HL-60/S4 (cell line): ENCODE data around the gene PIM3.

Source experiments
- in situ Hi-C: fragments of 300-500 bp; cut with MboI; formaldehyde crosslinking; loops from 2 replicates; pipeline ENCODE4 v1.14.3; 2022; ENCODE audit warnings: low sequenced_read_pairs

PIM3 gene

GRCh38 chr22:49964136-49965090, 3.8 kb downstream of the PIM3 start:
- in situ Hi-C loops = loop anchor here (5.0 kb wide), 1 partner anchor 32 kb away; no protein-coding TSS in a partner anchor

GRCh38 chr22:49965091-49966040, 4.8 kb downstream of the PIM3 start:
- in situ Hi-C loops = loop anchor here (5.0 kb wide), 1 partner anchor 33 kb away; no protein-coding TSS in a partner anchor

DNA sequence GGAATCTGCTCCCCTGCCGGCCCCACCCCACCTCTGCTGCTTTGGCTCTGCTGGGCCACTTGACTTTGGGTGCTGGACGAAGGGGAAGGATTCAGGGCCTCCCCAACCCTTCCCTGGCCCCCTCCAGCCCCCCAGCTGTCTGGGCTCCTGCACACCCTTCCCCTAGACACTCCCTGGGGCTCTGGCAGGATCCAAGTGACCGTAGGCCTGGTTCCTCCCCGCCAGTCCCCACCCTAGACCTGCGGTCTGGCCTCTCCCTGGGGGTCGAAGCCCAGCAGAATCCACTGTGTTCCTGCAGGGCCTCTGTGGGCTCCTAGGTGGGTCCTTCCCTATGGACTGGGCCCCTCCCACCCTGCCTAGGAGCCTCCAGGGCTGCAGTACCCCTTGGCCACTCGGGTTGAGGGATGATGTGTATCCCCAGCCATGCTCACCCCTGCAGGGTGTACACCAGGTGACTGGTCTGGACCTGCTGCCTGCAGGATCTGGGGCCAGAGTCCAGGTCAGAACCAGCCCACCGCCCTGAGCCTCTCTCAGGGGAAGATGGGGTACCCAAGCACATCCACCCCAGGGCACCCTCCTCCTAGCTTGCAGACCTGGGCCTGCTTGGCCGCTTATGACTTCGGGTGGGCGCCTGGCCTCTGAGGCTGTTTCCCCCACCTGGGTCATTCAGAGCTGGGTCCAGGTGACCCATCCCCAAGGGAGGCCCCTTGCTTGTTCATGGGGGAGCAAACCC, 5.6 kb downstream of the PIM3 start:
- in situ Hi-C loops = loop anchor here (5.0 kb wide), 1 partner anchor 34 kb away; no protein-coding TSS in a partner anchor

- in situ Hi-C loops = loop anchor here (5.0 kb wide), 1 partner anchor 35 kb away; no protein-coding TSS in a partner anchor
These were observed 6.5 kb downstream of the PIM3 start for GRCh38 chr22:49966774-49967705.

- in situ Hi-C loops = loop anchor here (5.0 kb wide), 1 partner anchor 35 kb away; no protein-coding TSS in a partner anchor
These were observed 7.2 kb downstream of the PIM3 start for GRCh38 chr22:49967706-49968208.

DNA sequence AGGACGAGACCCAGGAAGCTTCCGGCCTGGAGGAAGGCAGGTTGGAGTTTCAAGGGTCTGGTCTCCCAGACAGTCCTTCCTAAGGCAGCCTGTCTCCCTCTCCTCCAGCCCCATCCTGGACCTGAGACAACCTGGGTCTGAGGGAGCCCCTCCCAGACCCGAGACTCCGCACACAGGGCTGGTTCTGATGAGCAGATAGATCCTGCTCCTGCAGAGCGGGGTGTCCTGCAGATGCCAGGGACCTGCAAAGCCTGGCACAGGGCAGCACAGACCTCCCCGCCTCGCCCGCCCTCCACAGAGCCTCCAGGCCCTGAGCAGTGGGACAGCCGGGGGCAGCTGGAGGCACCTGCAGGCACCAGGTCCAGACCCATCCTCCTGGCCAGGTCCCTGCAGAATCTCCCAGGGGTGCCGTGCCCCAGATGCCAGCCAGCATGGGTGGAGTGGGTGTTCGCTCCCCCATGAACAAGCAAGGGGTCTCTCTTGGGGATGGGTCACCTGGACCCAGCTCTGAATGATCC, 7.8 kb downstream of the PIM3 start:
- in situ Hi-C loops = loop anchor here (5.0 kb wide), 1 partner anchor 36 kb away; no protein-coding TSS in a partner anchor

GRCh38 chr22:49968831-49969661, 8.5 kb downstream of the PIM3 start:
- in situ Hi-C loops = loop anchor here (5.0 kb wide), 1 partner anchor 37 kb away; no protein-coding TSS in a partner anchor

GRCh38 chr22:49969751-49970527, 9.4 kb downstream of the PIM3 start:
- in situ Hi-C loops = loop anchor here (5.0 kb wide), 1 partner anchor 38 kb away; no protein-coding TSS in a partner anchor

GRCh38 chr22:49970528-49971231, 10.1 kb downstream of the PIM3 start:
- in situ Hi-C loops = no loop called here

- in situ Hi-C loops = no loop called here
These were observed 10.9 kb downstream of the PIM3 start for GRCh38 chr22:49971232-49972162.

DNA sequence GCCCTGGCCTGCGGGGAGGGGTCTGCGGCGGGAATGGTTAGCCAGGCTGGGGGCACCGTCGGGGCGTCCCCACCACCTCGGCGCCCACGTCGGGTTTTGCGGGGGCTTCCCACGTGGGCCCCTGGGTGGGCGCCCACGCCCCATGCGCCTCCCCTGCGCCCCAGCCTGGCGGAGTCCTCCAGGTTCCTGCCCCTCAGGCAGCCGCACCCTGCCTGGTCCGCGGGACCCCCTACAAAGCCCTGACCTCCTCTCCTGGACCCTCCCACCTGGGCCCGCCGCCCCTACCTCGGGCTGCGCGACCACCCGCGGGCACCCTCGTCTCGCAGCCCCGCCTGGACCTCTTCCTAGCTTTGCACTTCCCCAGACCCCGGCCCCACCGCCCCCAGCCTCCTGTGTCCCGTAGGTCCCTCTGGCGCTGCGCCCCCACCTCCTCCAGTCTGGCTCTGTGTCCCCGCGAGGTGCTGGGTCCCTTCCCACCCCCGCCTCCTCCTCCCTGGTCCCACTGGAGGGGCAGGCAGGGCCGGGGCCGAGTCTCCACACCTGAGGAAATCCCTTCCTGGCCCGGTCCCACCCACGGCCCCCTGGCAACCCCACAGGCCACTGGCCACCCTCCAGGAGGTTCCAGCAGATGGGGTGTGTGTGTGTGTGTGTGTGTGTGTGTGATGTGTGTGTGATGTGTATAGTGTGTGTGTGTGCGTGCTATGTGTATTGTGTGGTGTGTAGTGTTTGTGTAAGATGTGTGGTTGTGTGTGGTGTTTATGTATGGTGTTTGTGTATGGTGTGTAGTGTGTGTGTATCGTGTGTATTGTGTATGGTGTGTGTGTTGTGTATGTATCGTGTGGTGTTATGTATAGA, 11.8 kb downstream of the PIM3 start:
- in situ Hi-C loops = no loop called here

DNA sequence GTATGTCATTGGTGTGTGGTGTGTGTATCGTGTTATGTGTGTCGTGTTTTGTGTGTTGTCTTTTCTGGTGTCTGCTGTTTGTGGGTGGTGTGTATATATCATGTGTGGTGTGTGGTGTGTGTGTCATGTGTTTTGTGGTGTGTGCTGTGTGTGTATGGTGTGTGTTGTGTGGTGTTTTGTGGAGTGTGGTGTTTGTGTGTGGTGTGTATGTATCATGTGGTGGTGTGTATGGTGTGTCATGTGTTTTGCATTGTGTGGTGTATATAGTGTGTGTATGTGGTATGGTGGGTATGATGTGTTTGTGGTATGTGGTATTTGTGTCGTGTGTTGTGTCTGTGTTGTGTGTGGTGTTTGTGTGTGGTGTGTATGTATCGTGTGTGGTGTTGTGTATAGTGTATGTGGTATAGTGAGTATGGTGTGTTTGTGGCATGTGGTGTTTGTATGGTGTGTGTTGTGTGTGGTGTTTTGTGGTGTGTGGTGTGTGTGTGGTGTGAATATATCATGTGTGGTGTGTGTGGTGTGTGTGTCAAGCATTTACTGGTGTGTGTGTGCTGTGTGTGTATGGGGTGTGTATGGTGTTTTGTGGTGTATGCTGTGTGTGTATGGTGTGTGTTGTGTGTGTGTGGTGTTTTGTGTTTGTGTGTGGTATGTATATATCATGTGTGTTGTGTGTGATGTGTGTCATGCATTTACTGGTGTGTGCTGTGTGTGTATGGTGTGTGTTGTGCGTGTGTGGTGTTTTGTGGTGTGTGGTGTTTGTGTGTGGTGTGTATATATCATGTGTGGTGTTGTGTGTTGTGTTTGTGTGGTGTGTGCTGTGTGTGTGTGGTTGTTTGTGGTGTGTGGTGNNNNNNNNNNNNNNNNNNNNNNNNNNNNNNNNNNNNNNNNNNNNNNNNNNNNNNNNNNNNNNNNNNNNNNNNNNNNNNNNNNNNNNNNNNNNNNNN, 12.7 kb downstream of the PIM3 start:
- in situ Hi-C loops = no loop called here
